NB4 (cell line): Measurements from ENCODE around the gene CACNA2D3.

Source experiments
- MYC ChIP-seq: IDR thresholded peaks from 2 replicates; pipeline ENCODE4 v1.6.1; 2011; ENCODE audit warnings: low read depth, low read length
- POLR2A ChIP-seq: IDR thresholded peaks from 2 replicates; pipeline ENCODE4 v1.6.1; 2011; ENCODE audit warnings: mild to moderate bottlenecking; ENCODE audit not compliant: insufficient read length; ENCODE audit errors: extremely low read depth
- TF ChIP-seq, protein P1 (sequence below): IDR thresholded peaks from one replicate; pipeline ENCODE4 v1.5.1; 2012; ENCODE audit warnings: low read depth, low read length
- TF ChIP-seq, protein P2 (sequence below): IDR thresholded peaks from 2 replicates; pipeline ENCODE4 v1.6.1; 2011; ENCODE audit warnings: low read depth, low read length

GRCh38 chr3:54458357-54458756, 336.0 kb downstream of the CACNA2D3 start:
- TF ChIP-seq, protein P1, sequence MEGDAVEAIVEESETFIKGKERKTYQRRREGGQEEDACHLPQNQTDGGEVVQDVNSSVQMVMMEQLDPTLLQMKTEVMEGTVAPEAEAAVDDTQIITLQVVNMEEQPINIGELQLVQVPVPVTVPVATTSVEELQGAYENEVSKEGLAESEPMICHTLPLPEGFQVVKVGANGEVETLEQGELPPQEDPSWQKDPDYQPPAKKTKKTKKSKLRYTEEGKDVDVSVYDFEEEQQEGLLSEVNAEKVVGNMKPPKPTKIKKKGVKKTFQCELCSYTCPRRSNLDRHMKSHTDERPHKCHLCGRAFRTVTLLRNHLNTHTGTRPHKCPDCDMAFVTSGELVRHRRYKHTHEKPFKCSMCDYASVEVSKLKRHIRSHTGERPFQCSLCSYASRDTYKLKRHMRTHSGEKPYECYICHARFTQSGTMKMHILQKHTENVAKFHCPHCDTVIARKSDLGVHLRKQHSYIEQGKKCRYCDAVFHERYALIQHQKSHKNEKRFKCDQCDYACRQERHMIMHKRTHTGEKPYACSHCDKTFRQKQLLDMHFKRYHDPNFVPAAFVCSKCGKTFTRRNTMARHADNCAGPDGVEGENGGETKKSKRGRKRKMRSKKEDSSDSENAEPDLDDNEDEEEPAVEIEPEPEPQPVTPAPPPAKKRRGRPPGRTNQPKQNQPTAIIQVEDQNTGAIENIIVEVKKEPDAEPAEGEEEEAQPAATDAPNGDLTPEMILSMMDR: no peak
- TF ChIP-seq POLR2A: no peak
- TF ChIP-seq, protein P2, sequence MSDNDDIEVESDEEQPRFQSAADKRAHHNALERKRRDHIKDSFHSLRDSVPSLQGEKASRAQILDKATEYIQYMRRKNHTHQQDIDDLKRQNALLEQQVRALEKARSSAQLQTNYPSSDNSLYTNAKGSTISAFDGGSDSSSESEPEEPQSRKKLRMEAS: no peak
- TF ChIP-seq MYC: no peak
